Adrenal gland (tissue), 5 donors: ENCODE data around the gene FBLIM1.

Experiments
- CTCF ChIP-seq, 6 experiments: fragments of 450-650 bp in 4 of 6; fragments of 200-600 bp in 2 of 6; sonication (generic) in 1 of 6; IDR thresholded peaks; 1 replicate in 5 of 6; 2 replicates in 1 of 6; pipeline versions ENCODE4 v1.5.1 to v1.8.0; 2016 to 2021; ENCODE audit warnings: antibody characterized with exemption in 6 of 6, mild to moderate bottlenecking in 2 of 6, moderate library complexity in 1 of 6
- POLR2A ChIP-seq, 2 donors: fragments of 450-650 bp; IDR thresholded peaks; one replicate each; pipeline ENCODE4 v1.6.1; 2017; ENCODE audit warnings: antibody characterized with exemption in 2 of 2, mild to moderate bottlenecking in 2 of 2, moderate library complexity in 1 of 2
- donor health status: DM: no; HTN: no; CAD: no.

- TF ChIP-seq CTCF (IDR thresholded peaks at IDR 0.05) (no peak), POLR2A (IDR thresholded peaks at IDR 0.05) (no peak)
Observed at GRCh38 chr1:15770313-15770962, 11.8 kb downstream of the FBLIM1 start.
